Left hindlimb (tissue), 1 donor: Measurements from ENCODE around the gene MATR3.

Experiments
- DNase-seq: peaks from one replicate; pipeline ENCODE4 v3.0.0-alpha.2; 2018

MATR3 gene

GRCh38 chr5:139361835-139362429 lies 68.4 kb downstream of the MATR3 start:
- DNase-seq: no peak

DNA sequence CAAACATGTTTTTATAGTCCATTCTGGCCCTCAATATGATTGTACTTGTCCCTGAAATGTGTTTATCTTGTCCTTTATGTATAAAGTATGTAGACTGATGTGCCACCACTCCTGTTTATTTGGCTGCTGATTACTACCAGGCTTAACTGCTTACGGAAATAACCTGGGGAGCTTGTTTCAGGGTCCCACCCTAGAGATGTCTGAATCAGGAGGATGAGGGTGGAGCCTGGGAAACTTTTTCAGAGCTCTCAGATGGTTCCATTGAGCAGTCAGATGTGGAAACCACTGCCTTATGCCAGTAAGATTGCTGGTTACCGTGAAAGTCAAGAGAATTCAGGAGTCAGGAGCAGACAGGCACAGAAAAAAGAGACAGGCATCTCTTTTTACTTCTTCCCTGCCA lies 70.4 kb downstream of the MATR3 start:
- DNase-seq: no peak

DNA sequence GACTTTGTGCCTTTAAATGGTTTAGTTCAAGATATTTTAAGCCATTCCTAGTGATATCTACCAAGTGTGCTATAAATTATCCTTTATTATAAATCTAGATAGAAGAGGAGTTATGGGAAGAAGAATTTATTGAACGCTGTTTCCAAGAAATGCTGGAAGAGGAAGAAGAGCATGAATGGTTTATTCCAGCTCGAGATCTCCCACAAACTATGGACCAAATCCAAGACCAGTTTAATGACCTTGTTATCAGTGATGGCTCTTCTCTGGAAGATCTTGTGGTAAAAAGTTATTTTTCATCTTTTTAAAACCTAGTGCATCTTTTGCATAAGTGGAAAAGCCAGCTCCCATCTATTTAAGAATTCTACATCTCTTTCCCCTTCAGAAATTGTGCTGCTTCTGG lies 70.9 kb downstream of the MATR3 start:
- DNase-seq: no peak

- no peak for DNase-seq
Measured at GRCh38 chr5:139368613-139369012, 75.1 kb downstream of the MATR3 start.

DNA sequence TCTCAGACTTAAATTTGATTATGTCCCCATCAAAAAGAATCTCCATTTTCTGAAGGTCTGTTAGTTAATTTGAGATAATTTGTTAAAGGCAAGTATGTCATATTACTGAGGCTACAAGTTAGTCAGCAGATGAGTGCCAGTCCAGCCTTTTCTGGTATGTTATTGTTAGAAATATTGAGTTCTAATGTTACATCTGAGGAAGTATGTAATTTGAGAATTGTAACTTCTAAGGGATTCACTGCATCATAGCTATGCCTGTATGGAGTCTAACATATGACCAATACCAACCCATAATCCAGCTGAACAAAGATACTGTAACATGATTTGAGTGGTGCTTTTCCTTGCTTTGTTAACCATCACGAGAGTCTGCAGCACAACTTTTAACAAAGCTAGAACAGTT lies 75.6 kb downstream of the MATR3 start:
- no peak for DNase-seq

GRCh38 chr5:139371482-139372435 lies 78.2 kb downstream of the MATR3 start:
- DNase-seq: no peak

DNA sequence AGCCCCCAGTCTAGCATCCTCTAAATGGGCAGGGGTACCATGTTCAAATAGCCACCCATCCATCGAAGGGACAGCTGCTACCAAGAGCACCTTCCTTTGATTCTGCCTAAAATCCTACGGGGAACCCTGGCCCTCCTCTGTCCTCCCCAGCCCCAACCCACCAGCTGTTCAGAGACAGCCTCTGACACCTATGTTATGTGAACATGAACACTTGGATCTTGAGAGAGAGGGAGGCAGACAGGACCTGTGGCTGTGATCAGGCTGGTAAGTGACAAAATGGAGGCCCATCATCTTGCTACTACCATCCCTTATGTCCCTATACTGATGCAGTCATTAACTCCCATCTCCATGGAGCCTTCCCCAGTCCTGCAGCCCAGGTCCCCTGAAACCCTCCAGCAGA lies 81.4 kb downstream of the MATR3 start:
- no peak for DNase-seq

GRCh38 chr5:139376364-139376763 lies 82.8 kb downstream of the MATR3 start:
- no peak for DNase-seq

DNA sequence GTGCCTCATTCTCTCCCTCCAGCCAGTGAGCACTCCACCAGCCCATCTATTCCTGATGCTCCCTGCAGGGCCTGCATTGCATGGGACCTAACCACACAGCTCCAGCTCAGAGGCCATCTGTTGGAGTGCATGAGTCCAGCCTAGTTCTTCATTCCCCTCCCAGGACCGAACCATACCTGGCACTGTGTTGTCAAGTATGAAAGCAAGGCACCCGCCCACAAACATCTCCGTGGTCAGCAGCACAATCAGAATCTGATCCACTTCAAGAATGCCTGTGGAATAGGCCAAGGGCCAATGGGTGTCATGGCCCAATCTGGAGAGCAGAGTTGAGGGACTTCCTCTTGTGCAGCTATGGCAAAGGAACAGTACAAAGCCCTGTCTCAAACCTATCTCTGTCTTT lies 83.7 kb downstream of the MATR3 start:
- DNase-seq: no peak

GRCh38 chr5:139378101-139378825 lies 84.7 kb downstream of the MATR3 start:
- no peak for DNase-seq

DNA sequence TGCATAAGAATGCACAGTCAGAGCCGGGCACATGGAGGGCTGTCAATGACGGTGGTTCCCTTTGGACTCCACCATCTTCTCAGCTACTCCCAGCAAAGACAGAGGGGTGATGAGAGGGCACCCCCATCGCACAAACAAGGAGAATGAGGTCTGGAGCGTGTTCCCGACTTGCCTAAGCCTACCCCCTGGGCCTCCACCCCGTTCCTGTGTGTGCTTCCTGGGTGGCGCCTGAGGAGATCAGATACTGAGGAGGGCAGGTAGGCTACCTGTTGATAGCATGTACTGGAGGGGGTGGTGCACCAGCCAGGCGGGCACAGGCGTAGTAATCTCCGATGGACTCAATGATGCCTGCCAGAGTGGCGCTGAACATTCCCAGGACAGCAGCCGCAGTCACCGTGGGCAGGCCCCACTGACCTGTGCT lies 85.4 kb downstream of the MATR3 start:
- DNase-seq: no peak

DNA sequence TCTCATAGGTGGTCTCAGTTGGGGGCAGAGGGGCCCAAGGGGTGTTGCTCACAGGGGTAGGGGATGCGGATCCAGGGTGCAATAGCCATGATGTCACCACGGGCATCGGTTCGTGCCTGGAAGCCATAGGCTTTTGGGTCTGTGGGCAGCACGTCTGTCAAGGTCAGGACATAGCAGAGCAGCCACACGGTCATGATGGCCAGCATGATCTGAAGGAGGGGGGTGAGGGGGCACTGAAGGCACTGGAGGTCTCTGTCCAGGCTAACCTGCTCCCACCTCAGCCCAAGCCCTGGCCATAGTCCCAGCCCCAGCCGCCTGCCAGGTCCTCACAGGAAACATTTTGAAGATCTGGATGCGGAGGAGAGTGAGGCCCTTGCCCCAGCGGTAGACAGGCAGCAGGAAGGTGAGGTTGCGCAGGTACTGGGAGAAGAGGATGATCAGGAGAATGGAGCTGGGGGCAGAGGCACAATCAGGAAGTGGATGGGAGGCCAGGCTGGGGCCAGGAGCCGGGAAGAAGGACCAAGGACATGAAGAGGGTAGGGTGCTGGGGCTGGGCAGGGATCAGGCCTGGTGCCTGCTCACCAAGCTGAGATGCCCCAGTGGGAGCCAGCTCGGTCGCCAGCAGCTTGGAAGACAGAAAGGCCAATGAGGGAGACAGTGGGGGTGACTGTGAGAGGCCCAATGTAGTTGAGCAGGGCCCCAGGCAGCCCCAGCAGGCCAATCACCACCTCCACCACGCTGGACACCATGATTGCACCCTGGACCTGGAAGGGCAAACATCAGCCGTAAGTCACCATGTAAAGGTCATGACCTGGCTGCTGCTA lies 86.3 kb downstream of the MATR3 start:
- no peak for DNase-seq
